ENCODE results near the gene DGKB. TPM values are rescaled to one million over a fixed set of nuclear protein-coding genes. Genes with fewer than 3 reads are reported as not detected.

DGKB gene
- polyA plus RNA-seq, 1 donor (not counting 4 experiments of a cell fraction or from before 2014, with no cell fraction given) = 0.01 TPM

DNA sequence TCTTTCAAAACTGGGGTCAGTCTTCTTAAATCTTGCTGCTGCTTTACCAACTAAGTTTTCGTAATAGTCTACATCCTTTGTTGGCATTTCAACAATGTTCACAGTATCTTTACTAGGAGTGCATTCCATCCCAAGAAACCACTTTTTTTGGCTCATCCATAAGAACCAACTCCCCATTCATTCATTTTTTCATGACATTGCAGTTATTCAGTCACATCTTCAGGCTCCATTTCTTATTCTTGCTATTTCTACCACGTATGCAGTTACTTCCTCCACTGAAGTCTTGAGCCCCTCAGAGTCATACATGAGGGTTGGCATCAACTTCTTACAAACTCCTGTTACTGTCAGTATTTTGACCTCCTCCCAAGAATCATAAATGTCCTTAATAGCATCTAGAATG is 392.3 kb downstream of the DGKB start:
- Histone ChIP-seq H3K27me3 (ENCODE audit: control insufficient read depth, extremely low read depth, insufficient read depth, low read length) (no peaks in the 10 kb centered on the region), H3K9me1 (ENCODE audit: control insufficient read depth, extremely low read depth, insufficient read depth, low read length) (no peaks in the 10 kb centered on the region), H3K4me2 (ENCODE audit: control insufficient read depth, extremely low read depth, insufficient read depth, low read depth, low read length) (no peak overlapping the region), H3K9me3 (ENCODE audit: control insufficient read depth, low read depth, low read length) (no peaks in the 10 kb centered on the region), H4K20me1 (ENCODE audit: control insufficient read depth, extremely low read depth, insufficient read depth, low read length) (no peaks in the 10 kb centered on the region), H3K79me2 (ENCODE audit: control insufficient read depth, insufficient read depth, low read length) (no peaks in the 10 kb centered on the region), H3K36me3 (ENCODE audit: control insufficient read depth in 2 of 2, extremely low read depth in 1 of 2, insufficient read depth in 2 of 2, low read length in 2 of 2) (no peaks in the 10 kb centered on the region), H3K9ac (ENCODE audit: control insufficient read depth, extremely low read depth, insufficient read depth, low read length) (no peak overlapping the region), H3K4me3 (ENCODE audit: control insufficient read depth in 2 of 3, extremely low read depth in 1 of 3, insufficient read depth in 2 of 3, low read depth in 1 of 3, low read length in 3 of 3) (no peak overlapping the region), H3K4me1 (ENCODE audit: control insufficient read depth, extremely low read depth, insufficient read depth, low read length) (peaks cover 8% of the 10 kb centered on the region), H2AFZ (ENCODE audit: control insufficient read depth, low read length) (no peak overlapping the region), H3K27ac (ENCODE audit: control insufficient read depth, insufficient read depth, low read length) (no peak overlapping the region)
- TF ChIP-seq EZH2 (IDR thresholded peaks at IDR 0.05; ENCODE audit: low read length) = no peak
- TF ChIP-seq, protein P1, sequence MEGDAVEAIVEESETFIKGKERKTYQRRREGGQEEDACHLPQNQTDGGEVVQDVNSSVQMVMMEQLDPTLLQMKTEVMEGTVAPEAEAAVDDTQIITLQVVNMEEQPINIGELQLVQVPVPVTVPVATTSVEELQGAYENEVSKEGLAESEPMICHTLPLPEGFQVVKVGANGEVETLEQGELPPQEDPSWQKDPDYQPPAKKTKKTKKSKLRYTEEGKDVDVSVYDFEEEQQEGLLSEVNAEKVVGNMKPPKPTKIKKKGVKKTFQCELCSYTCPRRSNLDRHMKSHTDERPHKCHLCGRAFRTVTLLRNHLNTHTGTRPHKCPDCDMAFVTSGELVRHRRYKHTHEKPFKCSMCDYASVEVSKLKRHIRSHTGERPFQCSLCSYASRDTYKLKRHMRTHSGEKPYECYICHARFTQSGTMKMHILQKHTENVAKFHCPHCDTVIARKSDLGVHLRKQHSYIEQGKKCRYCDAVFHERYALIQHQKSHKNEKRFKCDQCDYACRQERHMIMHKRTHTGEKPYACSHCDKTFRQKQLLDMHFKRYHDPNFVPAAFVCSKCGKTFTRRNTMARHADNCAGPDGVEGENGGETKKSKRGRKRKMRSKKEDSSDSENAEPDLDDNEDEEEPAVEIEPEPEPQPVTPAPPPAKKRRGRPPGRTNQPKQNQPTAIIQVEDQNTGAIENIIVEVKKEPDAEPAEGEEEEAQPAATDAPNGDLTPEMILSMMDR (optimal IDR thresholded peaks at IDR 0.05 in 1 of 3, IDR thresholded peaks at IDR 0.05 in 1 of 3, conservative IDR thresholded peaks at IDR 0.05 in 1 of 3; ENCODE audit: extremely low read depth in 1 of 3, insufficient read depth in 2 of 3, low read length in 3 of 3) = no peak
- DNase-seq (ENCODE audit: low read depth, low spot score) (no peak), FAIRE-seq (no peak)
- dilution Hi-C loops (cut with MboI; ENCODE audit: extremely low pct_ligation_motif_present, low sequenced_read_pairs) = no loop called here

DNA sequence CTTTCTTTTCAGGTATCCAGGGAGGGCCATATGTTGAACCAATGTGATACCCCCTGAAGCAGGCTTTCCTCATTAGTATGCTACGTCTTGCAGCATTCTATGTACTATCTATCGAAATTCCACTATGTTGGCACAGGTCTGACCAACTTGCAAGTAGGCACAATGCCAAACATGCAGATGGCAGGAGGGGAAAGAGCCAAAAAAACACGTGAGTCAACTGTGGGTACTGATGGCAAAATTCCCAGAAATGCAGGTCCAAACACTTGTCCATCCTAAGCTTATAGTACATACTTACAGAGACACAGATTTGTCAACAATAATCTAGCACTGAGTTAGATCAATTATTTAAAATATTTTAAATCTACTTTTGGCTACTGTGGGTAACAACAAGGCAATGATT is 394.9 kb downstream of the DGKB start:
- Histone ChIP-seq H2AFZ (ENCODE audit: control insufficient read depth, low read length) (no peak overlapping the region), H3K9ac (ENCODE audit: control insufficient read depth, extremely low read depth, insufficient read depth, low read length) (no peak overlapping the region), H3K9me3 (ENCODE audit: control insufficient read depth, low read depth, low read length) (no peaks in the 10 kb centered on the region), H3K36me3 (ENCODE audit: control insufficient read depth in 2 of 2, extremely low read depth in 1 of 2, insufficient read depth in 2 of 2, low read length in 2 of 2) (no peaks in the 10 kb centered on the region), H3K4me3 (ENCODE audit: control insufficient read depth in 2 of 3, extremely low read depth in 1 of 3, insufficient read depth in 2 of 3, low read depth in 1 of 3, low read length in 3 of 3) (no peak overlapping the region), H3K9me1 (ENCODE audit: control insufficient read depth, extremely low read depth, insufficient read depth, low read length) (no peaks in the 10 kb centered on the region), H3K79me2 (ENCODE audit: control insufficient read depth, insufficient read depth, low read length) (no peaks in the 10 kb centered on the region), H3K4me1 (ENCODE audit: control insufficient read depth, extremely low read depth, insufficient read depth, low read length) (peaks cover 8% of the 10 kb centered on the region), H3K4me2 (ENCODE audit: control insufficient read depth, extremely low read depth, insufficient read depth, low read depth, low read length) (no peak overlapping the region), H3K27ac (ENCODE audit: control insufficient read depth, insufficient read depth, low read length) (no peak overlapping the region), H3K27me3 (ENCODE audit: control insufficient read depth, extremely low read depth, insufficient read depth, low read length) (no peaks in the 10 kb centered on the region), H4K20me1 (ENCODE audit: control insufficient read depth, extremely low read depth, insufficient read depth, low read length) (no peaks in the 10 kb centered on the region)
- dilution Hi-C loops (cut with MboI; ENCODE audit: extremely low pct_ligation_motif_present, low sequenced_read_pairs) = no loop called here
- FAIRE-seq (peak; percentile 95), DNase-seq (ENCODE audit: low read depth, low spot score) (peak; percentile 92)
- TF ChIP-seq EZH2 (IDR thresholded peaks at IDR 0.05; ENCODE audit: low read length) = no peak
- TF ChIP-seq, protein P1 (optimal IDR thresholded peaks at IDR 0.05 in 1 of 3, IDR thresholded peaks at IDR 0.05 in 1 of 3, conservative IDR thresholded peaks at IDR 0.05 in 1 of 3; ENCODE audit: extremely low read depth in 1 of 3, insufficient read depth in 2 of 3, low read length in 3 of 3) = no peak

All from keratinocyte (primary cell).